ENCODE data around the gene B3GNT5.
"Not testable (repeated sequence)": the region's sequence is repeated elsewhere in the genome, so short reads cannot be mapped to it uniquely, and the experiment has no call there.

Gene B3GNT5

GRCh38 chr3:183230251-183230650, 22.8 kb upstream of the B3GNT5 start:
- in situ Hi-C loops (cut with MboI; ENCODE audit: low sequenced_read_pairs) = not testable (repeated sequence)

GRCh38 chr3:183230826-183231225, 22.2 kb upstream of the B3GNT5 start:
- in situ Hi-C loops (cut with MboI; ENCODE audit: low sequenced_read_pairs) = no loop called here

- in situ Hi-C loops (cut with MboI; ENCODE audit: low sequenced_read_pairs) = no loop called here
Measured at GRCh38 chr3:183233966-183234365, 19.1 kb upstream of the B3GNT5 start.

GRCh38 chr3:183239046-183239445, 14.0 kb upstream of the B3GNT5 start:
- in situ Hi-C loops (cut with MboI; ENCODE audit: low sequenced_read_pairs) = no loop called here

- in situ Hi-C loops (cut with MboI; ENCODE audit: low sequenced_read_pairs) = no loop called here
Measured at GRCh38 chr3:183242431-183242830, 10.6 kb upstream of the B3GNT5 start.

- in situ Hi-C loops (cut with MboI; ENCODE audit: low sequenced_read_pairs) = no loop called here
Measured at GRCh38 chr3:183244219-183244618, 8.8 kb upstream of the B3GNT5 start.

- in situ Hi-C loops (cut with MboI; ENCODE audit: low sequenced_read_pairs) = no loop called here
Measured at GRCh38 chr3:183244981-183245476, 8.0 kb upstream of the B3GNT5 start.

GRCh38 chr3:183247011-183247589, 6.0 kb upstream of the B3GNT5 start:
- in situ Hi-C loops (cut with MboI; ENCODE audit: low sequenced_read_pairs) = no loop called here

GRCh38 chr3:183249006-183249718, 3.9 kb upstream of the B3GNT5 start:
- in situ Hi-C loops (cut with MboI; ENCODE audit: low sequenced_read_pairs) = no loop called here

- in situ Hi-C loops (cut with MboI; ENCODE audit: low sequenced_read_pairs) = no loop called here
Measured at GRCh38 chr3:183252118-183252782, 803 bp upstream of the B3GNT5 start.

- in situ Hi-C loops (cut with MboI; ENCODE audit: low sequenced_read_pairs) = no loop called here
Measured at GRCh38 chr3:183253528-183254486, 754 bp downstream of the B3GNT5 start.

- in situ Hi-C loops (cut with MboI; ENCODE audit: low sequenced_read_pairs) = no loop called here
Measured at GRCh38 chr3:183254487-183255347, 1.7 kb downstream of the B3GNT5 start.

- in situ Hi-C loops (cut with MboI; ENCODE audit: low sequenced_read_pairs) = no loop called here
Measured at GRCh38 chr3:183255348-183255730, 2.3 kb downstream of the B3GNT5 start.

GRCh38 chr3:183259087-183259486, 6.0 kb downstream of the B3GNT5 start:
- in situ Hi-C loops (cut with MboI; ENCODE audit: low sequenced_read_pairs) = no loop called here

GRCh38 chr3:183259621-183260020, 6.6 kb downstream of the B3GNT5 start:
- in situ Hi-C loops (cut with MboI; ENCODE audit: low sequenced_read_pairs) = no loop called here

- in situ Hi-C loops (cut with MboI; ENCODE audit: low sequenced_read_pairs) = no loop called here
Measured at GRCh38 chr3:183260167-183260904, 7.3 kb downstream of the B3GNT5 start.

GRCh38 chr3:183261151-183261724, 8.2 kb downstream of the B3GNT5 start:
- in situ Hi-C loops (cut with MboI; ENCODE audit: low sequenced_read_pairs) = no loop called here

- in situ Hi-C loops (cut with MboI; ENCODE audit: low sequenced_read_pairs) = no loop called here
Measured at GRCh38 chr3:183262875-183263378, 9.9 kb downstream of the B3GNT5 start.

- in situ Hi-C loops (cut with MboI; ENCODE audit: low sequenced_read_pairs) = no loop called here
Measured at GRCh38 chr3:183264268-183264667, 11.2 kb downstream of the B3GNT5 start.

All from hTERT RPE-1 (cell line).